Uterus (tissue), 2 donors: ENCODE data around the gene SETD6.

Source experiments
- CTCF ChIP-seq, 4 experiments: fragments of 200-600 bp in 2 of 4; fragments of 450-650 bp in 2 of 4; sonication (generic) in 2 of 4; IDR thresholded peaks; one replicate each; pipeline ENCODE4 v1.5.1; 2016 to 2019; ENCODE audit warnings: antibody characterized with exemption in 4 of 4, mild to moderate bottlenecking in 2 of 4, moderate library complexity in 1 of 4
- POLR2A ChIP-seq, 2 donors: fragments of 450-650 bp; IDR thresholded peaks; one replicate each; pipeline ENCODE4 v1.6.1; 2016; ENCODE audit warnings: antibody characterized with exemption in 2 of 2, mild to moderate bottlenecking in 1 of 2, moderate library complexity in 1 of 2

- no peak for TF ChIP-seq POLR2A (IDR thresholded peaks at IDR 0.05)
- TF ChIP-seq CTCF (IDR thresholded peaks at IDR 0.05) = no peak
These were observed 21.0 kb downstream of the SETD6 start for GRCh38 chr16:58536278-58536677.
